ENCODE results near the gene ANTXR1.

GRCh38 chr2:69147841-69148533 lies 135.0 kb downstream of the ANTXR1 start:
- TF ChIP-seq POLR2AphosphoS5 (IDR thresholded peaks at IDR 0.05; ENCODE audit: low read depth, low read length) (no peak), GABPA (IDR thresholded peaks at IDR 0.05; ENCODE audit: low read depth) (no peak), RAD21 (IDR thresholded peaks at IDR 0.05; ENCODE audit: low read length) (no peak), ELF1 (IDR thresholded peaks at IDR 0.05) (no peak)

All from SK-N-SH (cell line).